MM.1S (cell line): ENCODE measurements around the gene SNX9.

Experiments used
- DNase-seq: peaks from one replicate; pipeline ENCODE4 v3.0.0-alpha.2; 2015
- H2AFZ ChIP-seq: fragments of 300-600 bp; sonication (generic); 2 replicates; pipeline ENCODE4 v1.6.0; 2016; ENCODE audit warnings: antibody characterized with exemption, low read length
- H3F3A ChIP-seq: fragments of 300-600 bp; sonication (generic); 2 replicates; pipeline ENCODE4 v1.6.1; 2016; ENCODE audit warnings: mild to moderate bottlenecking, antibody characterized with exemption, low read length, moderate library complexity, mixed read lengths; ENCODE audit not compliant: insufficient read depth
- H3K27ac ChIP-seq: fragments of 300-600 bp; sonication (generic); 2 replicates; pipeline ENCODE4 v1.5.1; 2016; ENCODE audit warnings: mild to moderate bottlenecking, low read length
- H3K27me3 ChIP-seq: fragments of 300-600 bp; sonication (generic); replicated peaks from 2 replicates; pipeline ENCODE4 v1.6.0; 2016; ENCODE audit warnings: low read length; ENCODE audit not compliant: insufficient read depth
- H3K36me3 ChIP-seq: fragments of 300-600 bp; sonication (generic); replicated peaks from 2 replicates; pipeline ENCODE4 v1.6.1; 2016; ENCODE audit warnings: mild to moderate bottlenecking, low read length, mixed read lengths; ENCODE audit not compliant: insufficient read depth
- H3K4me1 ChIP-seq: fragments of 300-600 bp; sonication (generic); 2 replicates; pipeline ENCODE4 v1.6.1; 2016; ENCODE audit warnings: low read length, mixed read lengths
- H3K4me2 ChIP-seq: fragments of 300-600 bp; sonication (generic); 2 replicates; pipeline ENCODE4 v1.6.0; 2016; ENCODE audit warnings: low read depth, low read length
- H3K4me3 ChIP-seq: fragments of 300-600 bp; sonication (generic); 2 replicates; pipeline ENCODE4 v1.5.1; 2016; ENCODE audit warnings: low read length, mixed read lengths
- H3K79me2 ChIP-seq: fragments of 300-600 bp; sonication (generic); 2 replicates; pipeline ENCODE4 v1.6.1; 2016; ENCODE audit warnings: mixed run types, low read length, mixed read lengths
- H3K9ac ChIP-seq: fragments of 300-600 bp; sonication (generic); 2 replicates; pipeline ENCODE4 v1.6.1; 2016; ENCODE audit warnings: low read length, mixed read lengths
- H3K9me2 ChIP-seq: fragments of 300-600 bp; sonication (generic); replicated peaks from 2 replicates; pipeline ENCODE4 v1.6.1; 2016; ENCODE audit warnings: mild to moderate bottlenecking, low read length, mixed read lengths; ENCODE audit not compliant: insufficient read depth
- H3K9me3 ChIP-seq: fragments of 300-600 bp; sonication (generic); replicated peaks from 2 replicates; pipeline ENCODE4 v1.6.1; 2016; ENCODE audit warnings: mild to moderate bottlenecking, low read length, mixed read lengths; ENCODE audit not compliant: insufficient read depth
- H4K20me1 ChIP-seq: fragments of 300-600 bp; sonication (generic); 2 replicates; pipeline ENCODE4 v1.6.1; 2016; ENCODE audit warnings: mild to moderate bottlenecking, low read length, moderate library complexity, mixed read lengths; ENCODE audit not compliant: insufficient read depth
- EZH2 ChIP-seq: fragments of 300-600 bp; sonication (generic); optimal IDR thresholded peaks from 2 replicates; pipeline ENCODE3; 2017; ENCODE audit warnings: low read depth, mild to moderate bottlenecking, antibody characterized with exemption, low read length, mixed read lengths
- EZH2phosphoT487 ChIP-seq: fragments of 300-600 bp; sonication (generic); IDR thresholded peaks from 2 replicates; pipeline ENCODE4 v1.6.1; 2018; ENCODE audit warnings: antibody characterized with exemption, low read length
- TF ChIP-seq, protein P1 (sequence below): fragments of 300-600 bp; sonication (generic); IDR thresholded peaks from 2 replicates; pipeline ENCODE4 v1.5.1; 2016; ENCODE audit warnings: antibody characterized with exemption, low read length, mixed read lengths

SNX9 gene

DNA sequence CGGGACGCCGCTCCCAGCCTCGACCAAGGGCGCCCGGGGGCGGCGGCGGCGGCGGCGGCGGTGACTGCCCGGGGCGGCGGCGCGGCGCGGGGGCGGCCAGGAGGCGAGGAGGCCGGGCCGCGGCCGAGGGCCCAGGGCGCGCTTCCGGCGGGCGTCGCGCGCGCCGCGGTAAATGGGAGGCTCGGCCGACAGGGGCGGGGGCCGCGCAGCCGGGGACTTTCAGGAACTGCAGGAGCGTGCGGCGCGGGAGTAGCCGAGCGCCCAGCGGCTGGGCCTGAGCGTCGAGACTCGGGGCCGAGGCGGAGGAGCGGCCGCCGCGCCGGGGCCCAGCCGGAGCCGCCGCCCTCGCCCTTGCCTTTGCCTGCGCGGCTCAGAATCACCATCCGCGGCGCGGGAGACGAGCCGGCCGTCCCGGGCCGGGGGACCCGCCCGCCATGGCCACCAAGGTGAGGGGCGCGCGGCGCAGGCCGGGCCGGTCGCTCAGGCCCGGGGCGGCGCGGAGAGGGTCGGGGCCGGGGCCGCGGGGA, at the start of gene SNX9:
Gene SNX9, plus strand, starts transcription at position 246 of the 527 bp plus-strand sequence. Its CDS starts 189 bp downstream, at position 435.
- Histone ChIP-seq H2AFZ (no peak within 1 kb of the TSS), H3K4me2 (peak within 1 kb of the TSS; percentile 24; the same call in 1 of the 2 replicates), H4K20me1 (no peaks in the 10 kb centered on the region), H3K79me2 (no peaks in the 10 kb centered on the region), H3K4me3 (no peak within 1 kb of the TSS; the same call in 1 of the 2 replicates), H3K9ac (no peak within 1 kb of the TSS), H3K27me3 (peaks cover 55% of the 10 kb centered on the region), H3K36me3 (no peaks in the 10 kb centered on the region), H3K9me3 (no peaks in the 10 kb centered on the region), H3F3A (no peaks in the 10 kb centered on the region), H3K4me1 (no peaks in the 10 kb centered on the region), H3K9me2 (no peaks in the 10 kb centered on the region), H3K27ac (no peak within 1 kb of the TSS)
- TF ChIP-seq EZH2, result no peak
- TF ChIP-seq, protein P1, sequence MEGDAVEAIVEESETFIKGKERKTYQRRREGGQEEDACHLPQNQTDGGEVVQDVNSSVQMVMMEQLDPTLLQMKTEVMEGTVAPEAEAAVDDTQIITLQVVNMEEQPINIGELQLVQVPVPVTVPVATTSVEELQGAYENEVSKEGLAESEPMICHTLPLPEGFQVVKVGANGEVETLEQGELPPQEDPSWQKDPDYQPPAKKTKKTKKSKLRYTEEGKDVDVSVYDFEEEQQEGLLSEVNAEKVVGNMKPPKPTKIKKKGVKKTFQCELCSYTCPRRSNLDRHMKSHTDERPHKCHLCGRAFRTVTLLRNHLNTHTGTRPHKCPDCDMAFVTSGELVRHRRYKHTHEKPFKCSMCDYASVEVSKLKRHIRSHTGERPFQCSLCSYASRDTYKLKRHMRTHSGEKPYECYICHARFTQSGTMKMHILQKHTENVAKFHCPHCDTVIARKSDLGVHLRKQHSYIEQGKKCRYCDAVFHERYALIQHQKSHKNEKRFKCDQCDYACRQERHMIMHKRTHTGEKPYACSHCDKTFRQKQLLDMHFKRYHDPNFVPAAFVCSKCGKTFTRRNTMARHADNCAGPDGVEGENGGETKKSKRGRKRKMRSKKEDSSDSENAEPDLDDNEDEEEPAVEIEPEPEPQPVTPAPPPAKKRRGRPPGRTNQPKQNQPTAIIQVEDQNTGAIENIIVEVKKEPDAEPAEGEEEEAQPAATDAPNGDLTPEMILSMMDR, result no peak
- TF ChIP-seq EZH2phosphoT487, result no peak
- peak; percentile 23 for DNase-seq

DNA sequence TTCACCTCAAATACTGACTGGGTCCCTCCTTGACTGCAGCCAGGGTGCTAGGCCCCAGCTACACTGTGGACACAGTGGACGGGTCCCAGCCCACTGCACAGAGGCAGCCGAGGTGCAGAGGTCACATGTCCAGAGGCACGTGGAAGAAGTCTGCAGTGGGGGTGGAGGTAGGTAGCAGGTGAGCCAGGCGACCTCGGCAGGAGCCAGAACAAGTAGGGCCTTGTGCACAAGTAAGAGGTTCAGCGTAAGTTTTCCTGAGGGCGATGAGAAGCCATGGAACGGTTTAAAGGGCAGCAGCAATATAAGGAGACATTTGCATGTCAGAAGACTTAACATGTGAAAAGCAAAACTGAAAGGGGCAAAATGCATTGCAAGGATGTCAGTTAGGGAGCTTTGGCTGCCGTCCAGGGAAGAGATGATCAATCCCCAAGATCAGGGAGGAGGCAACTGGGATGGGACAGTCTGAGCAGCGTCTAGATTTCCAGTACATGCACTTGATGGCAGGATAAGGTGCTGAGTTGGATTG, 49.7 kb upstream of the SNX9 start:
- TF ChIP-seq EZH2phosphoT487 (no peak), EZH2 (no peak)
- TF ChIP-seq, protein P1, result no peak
- DNase-seq, result no peak
- H3K36me3 ChIP-seq, result no peaks in the 10 kb centered on the region
- H3K27ac ChIP-seq, result no peak overlapping the region
- H3K9ac ChIP-seq, result no peak overlapping the region
- no peaks in the 10 kb centered on the region for H3K27me3 ChIP-seq
- H4K20me1 ChIP-seq, result no peaks in the 10 kb centered on the region
- no peaks in the 10 kb centered on the region for H3F3A ChIP-seq
- H3K9me2 ChIP-seq, result no peaks in the 10 kb centered on the region
- no peaks in the 10 kb centered on the region for H3K4me1 ChIP-seq
- no peak overlapping the region for H3K4me3 ChIP-seq
- no peak overlapping the region for H2AFZ ChIP-seq
- H3K4me2 ChIP-seq, result no peak overlapping the region
- no peaks in the 10 kb centered on the region for H3K79me2 ChIP-seq
- H3K9me3 ChIP-seq, result no peaks in the 10 kb centered on the region

- Histone ChIP-seq H3K79me2 (no peaks in the 10 kb centered on the region), H2AFZ (no peak overlapping the region), H4K20me1 (no peaks in the 10 kb centered on the region), H3K9ac (no peak overlapping the region), H3K27me3 (no peaks in the 10 kb centered on the region), H3K4me3 (no peak overlapping the region), H3K36me3 (no peaks in the 10 kb centered on the region), H3K27ac (no peak overlapping the region), H3K4me2 (no peak overlapping the region), H3K4me1 (no peaks in the 10 kb centered on the region), H3K9me2 (no peaks in the 10 kb centered on the region), H3F3A (no peaks in the 10 kb centered on the region), H3K9me3 (no peaks in the 10 kb centered on the region)
- DNase-seq, result no peak
- TF ChIP-seq EZH2phosphoT487 (no peak), EZH2 (no peak)
- TF ChIP-seq, protein P1, result no peak
Measured at GRCh38 chr6:157774153-157775135, 48.6 kb upstream of the SNX9 start.
